B cell (primary cell): ENCODE data around the gene ZNF398. TPM values are rescaled to one million over a fixed set of nuclear protein-coding genes. Genes with fewer than 3 reads are reported as not detected.

Experiments used
- ATAC-seq: fragments of 200-7000 bp; cut with Tn5 transposase; one replicate; pipeline ENCODE4 v1.10.0; 2021; ENCODE audit warnings: low read depth, mild to moderate bottlenecking, moderate number of reproducible peaks, moderate library complexity
- CTCF ChIA-PET: fragments of 350-600 bp; sonication (Branson Sonifier 250); formaldehyde crosslinking; loops from one replicate; lab custom pipeline; 2021; ENCODE audit warnings: antibody characterized with exemption, inconsistent platforms; lab: Charles Lee
- POLR2A ChIA-PET: fragments of 350-600 bp; sonication (Branson Sonifier 250); formaldehyde crosslinking; loops from one replicate; lab custom pipeline; 2021; ENCODE audit warnings: antibody characterized with exemption; lab: Charles Lee
- DNase-seq: peaks from one replicate; pipeline ENCODE4 v3.0.0; 2013
- H2AFZ ChIP-seq: 2 replicates; pipeline ENCODE4 v1.6.1; 2012; ENCODE audit warnings: mild to moderate bottlenecking, low read depth, low read length; ENCODE audit not compliant: insufficient read depth, poor library complexity, severe bottlenecking
- H3K27ac ChIP-seq, 2 donors: 1 replicate in 1 of 2; 2 replicates in 1 of 2; pipeline ENCODE4 v1.5.1; 2012 to 2013; ENCODE audit warnings: low read length in 2 of 2, mild to moderate bottlenecking in 2 of 2, moderate library complexity in 1 of 2
- H3K27me3 ChIP-seq, 4 experiments: fragments of 200-600 bp in 1 of 4; sonication (generic) in 1 of 4; replicated peaks in 1 of 4; 1 replicate in 2 of 4; 2 replicates in 2 of 4; pipeline versions ENCODE4 v1.6.1 to v1.7.0; 2013 to 2016; ENCODE audit warnings: low read length in 3 of 4, mild to moderate bottlenecking in 2 of 4, mixed read lengths in 1 of 4, moderate library complexity in 1 of 4; ENCODE audit not compliant: insufficient read depth in 4 of 4, control insufficient read depth in 3 of 4; ENCODE audit errors: control extremely low read depth in 1 of 4
- H3K36me3 ChIP-seq, 2 experiments: replicated peaks in 1 of 2; 1 replicate in 1 of 2; 2 replicates in 1 of 2; pipeline versions ENCODE4 v1.6.1 to v1.7.1; 2013; ENCODE audit warnings: low read length in 1 of 2; ENCODE audit not compliant: insufficient read depth in 2 of 2, control insufficient read depth in 1 of 2; ENCODE audit errors: control extremely low read depth in 1 of 2, extremely low read depth in 1 of 2
- H3K4me1 ChIP-seq, 2 donors: fragments of 200-600 bp in 1 of 2; sonication (generic) in 1 of 2; 1 replicate in 1 of 2; 2 replicates in 1 of 2; pipeline versions ENCODE4 v1.5.1 to v1.6.1; 2013 to 2017; ENCODE audit warnings: low read length in 2 of 2; ENCODE audit not compliant: control insufficient read depth in 2 of 2, insufficient read depth in 2 of 2
- H3K4me2 ChIP-seq: replicated peaks from 2 replicates; pipeline ENCODE3; 2012; ENCODE audit warnings: mild to moderate bottlenecking, low read depth, low read length; ENCODE audit not compliant: poor library complexity, severe bottlenecking
- H3K4me3 ChIP-seq, 5 experiments: fragments of 200-600 bp in 1 of 5; sonication (generic) in 1 of 5; 1 replicate in 3 of 5; 2 replicates in 2 of 5; pipeline versions ENCODE4 v1.5.1 to v1.7.0; 2011 to 2016; ENCODE audit warnings: low read length in 4 of 5, mild to moderate bottlenecking in 4 of 5, low read depth in 2 of 5, control low read depth in 1 of 5, moderate library complexity in 1 of 5; ENCODE audit not compliant: insufficient read depth in 1 of 5; ENCODE audit errors: control extremely low read depth in 1 of 5, extremely low read depth in 1 of 5
- H3K79me2 ChIP-seq: fragments of 200-600 bp; sonication (generic); one replicate; pipeline ENCODE4 v1.6.0; 2016; ENCODE audit warnings: low read length; ENCODE audit not compliant: control insufficient read depth, insufficient read depth
- H3K9ac ChIP-seq: fragments of 200-600 bp; sonication (generic); 2 replicates; pipeline ENCODE4 v1.6.1; 2017; ENCODE audit warnings: mild to moderate bottlenecking, low read length, moderate library complexity
- H3K9me3 ChIP-seq, 3 donors: one replicate each; pipeline versions ENCODE4 v1.6.1 to v1.7.1; 2013; ENCODE audit warnings: low read length in 2 of 3; ENCODE audit not compliant: control insufficient read depth in 2 of 3, insufficient read depth in 1 of 3; ENCODE audit errors: control extremely low read depth in 1 of 3
- H4K20me1 ChIP-seq: 2 replicates; pipeline ENCODE4 v1.6.0; 2012; ENCODE audit warnings: mild to moderate bottlenecking, low read length; ENCODE audit not compliant: insufficient read depth, control insufficient read depth, poor library complexity, severe bottlenecking
- H3K27ac Mint-ChIP-seq: one replicate; pipeline ENCODE4 v1.8.0; 2021; ENCODE audit warnings: mixed read lengths
- H3K27me3 Mint-ChIP-seq: one replicate; pipeline ENCODE4 v1.8.0; 2021; ENCODE audit warnings: mixed read lengths
- H3K4me1 Mint-ChIP-seq: one replicate; pipeline ENCODE4 v1.8.0; 2021; ENCODE audit warnings: mixed read lengths
- H3K4me3 Mint-ChIP-seq: one replicate; pipeline ENCODE4 v1.8.0; 2021; ENCODE audit warnings: mixed read lengths
- H3K9me3 Mint-ChIP-seq: one replicate; pipeline ENCODE4 v1.8.0; 2022; ENCODE audit warnings: mixed read lengths; ENCODE audit not compliant: insufficient read depth
- EZH2 ChIP-seq: IDR thresholded peaks from 2 replicates; pipeline ENCODE4 v1.6.1; 2012; ENCODE audit warnings: borderline replicate concordance, low read depth, mild to moderate bottlenecking, moderate library complexity, low read length; ENCODE audit not compliant: insufficient read depth, poor library complexity, severe bottlenecking
- WGBS: methylation state at CpG from one replicate; pipeline ENCODE4 v1.1.5; 2013; ENCODE audit warnings: missing lambda C conversion rate; ENCODE audit not compliant: insufficient coverage; 5-methylcytosine and 5-hydroxymethylcytosine counted together
- intact Hi-C: fragments of 100-400 bp; cut with micrococcal nuclease; formaldehyde crosslinking; loops from one replicate; pipeline ENCODE4 v1.10.0; 2022
- polyA plus RNA-seq: library from polyadenylated mRNA; depleted of rRNA; stranded (reverse); fragments of >200 nt; gene quantifications from 2 replicates; pipeline ENCODE4 v1.2.3, GENCODE V29; 2012
- total RNA-seq, 2 donors: library from RNA; stranded (reverse); fragments of 120-200 nt in 1 of 2; gene quantifications; 1 replicate in 1 of 2; 2 replicates in 1 of 2; pipeline versions ENCODE4 v1.2.3 to v1.2.4, GENCODE V29; 2013 to 2022
- TF ChIP-seq, protein P1 (sequence below): fragments of 200-600 bp; IDR thresholded peaks from one replicate; pipeline ENCODE4 v1.8.0; 2022; ENCODE audit warnings: antibody characterized with exemption, mild to moderate bottlenecking

ZNF398 gene
- total and polyA plus RNA-seq, 2 donors (not counting 1 experiment from before 2014, with no cell fraction given), result 7.7 to 22.5 TPM

DNA sequence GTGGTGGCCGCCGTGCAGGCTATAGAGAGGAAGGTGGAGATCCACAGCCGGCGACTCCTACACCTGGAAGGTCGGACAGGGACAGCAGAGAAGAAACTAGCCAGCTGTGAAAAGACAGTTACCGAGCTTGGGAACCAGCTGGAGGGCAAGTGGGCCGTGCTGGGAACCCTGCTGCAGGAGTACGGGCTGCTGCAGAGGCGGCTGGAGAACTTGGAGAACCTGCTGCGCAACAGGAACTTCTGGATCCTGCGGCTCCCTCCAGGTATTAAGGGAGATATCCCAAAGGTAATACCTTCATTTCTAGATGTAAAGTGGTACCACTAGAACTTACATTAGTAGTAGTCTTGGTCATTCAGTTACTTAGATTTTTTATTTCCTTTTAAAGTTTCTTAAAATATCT is 6.8 kb downstream of the ZNF398 start:
- peaks cover 0 to 19% of the 10 kb centered on the region in 2 experiments for H3K36me3 ChIP-seq
- ChIA-PET POLR2A (no interaction called here), CTCF (no interaction called here)
- Mint-ChIP-seq H3K27ac (no peak overlapping the region), H3K27me3 (no peaks in the 10 kb centered on the region), H3K4me1 (peaks cover 19% of the 10 kb centered on the region), H3K9me3 (no peaks in the 10 kb centered on the region), H3K4me3 (no peak overlapping the region)
- H3K4me2 ChIP-seq, result no peak overlapping the region
- intact Hi-C loops, result no loop called here
- H3K9me3 ChIP-seq, result peaks cover 0 to 3% (median 0%) of the 10 kb centered on the region in 3 donors
- no peak overlapping the region for H3K4me3 ChIP-seq
- H3K27ac ChIP-seq, result no peak overlapping the region
- H2AFZ ChIP-seq, result no peak overlapping the region
- H3K9ac ChIP-seq, result no peak overlapping the region
- ATAC-seq, result no peak
- no peak for TF ChIP-seq EZH2
- DNase-seq, result no peak
- H4K20me1 ChIP-seq, result peaks cover 55% of the 10 kb centered on the region
- H3K79me2 ChIP-seq, result peaks cover 89% of the 10 kb centered on the region
- WGBS, result 94% methylated on average over 3 of the region's 11 CpGs
- no peaks in the 10 kb centered on the region for H3K27me3 ChIP-seq
- H3K4me1 ChIP-seq, result peaks cover 0 to 5% of the 10 kb centered on the region in 2 donors

DNA sequence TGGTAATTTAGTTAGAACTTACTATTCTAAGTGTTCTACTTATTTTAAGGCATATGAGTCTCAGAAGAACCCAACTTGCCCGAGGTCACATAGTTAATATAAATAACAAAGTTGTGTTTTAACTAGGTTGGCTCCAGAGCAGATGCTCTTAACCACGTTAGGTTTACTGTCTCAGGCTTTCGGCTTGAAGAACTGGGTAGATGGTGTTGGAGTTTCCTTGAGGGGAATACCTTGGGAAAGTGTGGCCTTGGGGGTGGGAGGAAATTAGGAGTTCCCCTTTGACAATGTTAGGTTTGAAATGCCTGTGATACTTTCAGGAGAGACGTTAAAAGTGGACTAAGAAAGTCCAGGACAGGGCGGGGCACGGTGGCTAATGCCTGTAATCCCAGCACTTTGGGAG is 9.6 kb downstream of the ZNF398 start:
- TF ChIP-seq, protein P1, sequence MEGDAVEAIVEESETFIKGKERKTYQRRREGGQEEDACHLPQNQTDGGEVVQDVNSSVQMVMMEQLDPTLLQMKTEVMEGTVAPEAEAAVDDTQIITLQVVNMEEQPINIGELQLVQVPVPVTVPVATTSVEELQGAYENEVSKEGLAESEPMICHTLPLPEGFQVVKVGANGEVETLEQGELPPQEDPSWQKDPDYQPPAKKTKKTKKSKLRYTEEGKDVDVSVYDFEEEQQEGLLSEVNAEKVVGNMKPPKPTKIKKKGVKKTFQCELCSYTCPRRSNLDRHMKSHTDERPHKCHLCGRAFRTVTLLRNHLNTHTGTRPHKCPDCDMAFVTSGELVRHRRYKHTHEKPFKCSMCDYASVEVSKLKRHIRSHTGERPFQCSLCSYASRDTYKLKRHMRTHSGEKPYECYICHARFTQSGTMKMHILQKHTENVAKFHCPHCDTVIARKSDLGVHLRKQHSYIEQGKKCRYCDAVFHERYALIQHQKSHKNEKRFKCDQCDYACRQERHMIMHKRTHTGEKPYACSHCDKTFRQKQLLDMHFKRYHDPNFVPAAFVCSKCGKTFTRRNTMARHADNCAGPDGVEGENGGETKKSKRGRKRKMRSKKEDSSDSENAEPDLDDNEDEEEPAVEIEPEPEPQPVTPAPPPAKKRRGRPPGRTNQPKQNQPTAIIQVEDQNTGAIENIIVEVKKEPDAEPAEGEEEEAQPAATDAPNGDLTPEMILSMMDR, result no peak
- no peak for TF ChIP-seq EZH2
- ChIA-PET POLR2A (interaction anchor here (0.7 kb wide), 1 partner anchor 9 kb away, joined by 4 read pairs; no protein-coding TSS in a partner anchor), CTCF (interaction anchor here (1.6 kb wide), 1 partner anchor 10 kb away, joined by 5 read pairs; the partner anchor contains the start of gene ZNF398)
- 95% methylated on average over 5 of the region's 6 CpGs for WGBS
- no peaks in the 10 kb centered on the region for H3K9me3 ChIP-seq
- peaks cover 78% of the 10 kb centered on the region for H3K79me2 ChIP-seq
- H3K36me3 ChIP-seq, result peaks cover 2 to 29% of the 10 kb centered on the region in 2 experiments
- no peaks in the 10 kb centered on the region for H3K4me1 ChIP-seq
- no peak overlapping the region for H3K27ac ChIP-seq
- ATAC-seq (no peak), DNase-seq (no peak)
- intact Hi-C loops, result no loop called here
- no peaks in the 10 kb centered on the region for H3K27me3 ChIP-seq
- H3K4me3 Mint-ChIP-seq, result no peak overlapping the region
- H3K27ac Mint-ChIP-seq, result no peak overlapping the region
- H4K20me1 ChIP-seq, result peaks cover 41% of the 10 kb centered on the region
- H3K4me2 ChIP-seq, result no peak overlapping the region
- no peak overlapping the region for H3K4me3 ChIP-seq
- H3K9me3 Mint-ChIP-seq, result no peaks in the 10 kb centered on the region
- peaks cover 12% of the 10 kb centered on the region for H3K4me1 Mint-ChIP-seq
- no peak overlapping the region for H2AFZ ChIP-seq
- H3K9ac ChIP-seq, result no peak overlapping the region
- H3K27me3 Mint-ChIP-seq, result no peaks in the 10 kb centered on the region
